PC-3 (cell line): ENCODE data around the gene ZNF800. TPM values are rescaled to one million over a fixed set of nuclear protein-coding genes. Genes with fewer than 3 reads are reported as not detected.

Source experiments
- ATAC-seq: fragments of 200-7000 bp; cut with Tn5 transposase; 2 replicates; pipeline ENCODE4 v1.9.1; 2020; ENCODE audit warnings: mild to moderate bottlenecking, moderate library complexity
- BruUV-seq: library from RNA; stranded (reverse); fragments of 400-500 nt; replicated peaks from 2 replicates; lab custom pipeline; 2021; lab: Mats Ljungman, UMichigan
- CTCF ChIA-PET: fragments of 300-600 bp; sonication (Branson Sonifier 250); formaldehyde crosslinking; loops from one replicate; lab custom pipeline; 2022; ENCODE audit warnings: antibody characterized with exemption; lab: Charles Lee
- POLR2A ChIA-PET: fragments of 300-600 bp; sonication (Branson Sonifier 250); formaldehyde crosslinking; loops from one replicate; lab custom pipeline; 2022; ENCODE audit warnings: antibody characterized with exemption; ENCODE audit not compliant: unreplicated experiment; lab: Charles Lee
- DNase-seq: peaks from one replicate; pipeline ENCODE4 v3.0.0-alpha.2; 2015
- H2AFZ ChIP-seq: fragments of 300-600 bp; sonication (generic); 2 replicates; pipeline ENCODE4 v1.6.0; 2016; ENCODE audit warnings: antibody characterized with exemption, low read length
- H3F3A ChIP-seq: fragments of 300-600 bp; sonication (generic); one replicate; pipeline ENCODE4 v1.6.0; 2017; ENCODE audit warnings: antibody characterized with exemption, low read length, control low read depth, mild to moderate bottlenecking; ENCODE audit not compliant: unreplicated experiment
- H3K27ac ChIP-seq: fragments of 300-600 bp; sonication (generic); 2 replicates; pipeline ENCODE4 v1.5.1; 2016; ENCODE audit warnings: mild to moderate bottlenecking, low read length
- H3K27me3 ChIP-seq: fragments of 300-600 bp; sonication (generic); 2 replicates; pipeline ENCODE4 v1.6.1; 2016; ENCODE audit warnings: low read length, mixed read lengths
- H3K36me3 ChIP-seq: fragments of 300-600 bp; sonication (generic); 2 replicates; pipeline ENCODE4 v1.6.1; 2016; ENCODE audit warnings: low read depth, mixed run types, low read length, mixed read lengths
- H3K4me1 ChIP-seq: fragments of 300-600 bp; sonication (generic); 2 replicates; pipeline ENCODE4 v1.5.1; 2016; ENCODE audit warnings: low read length; ENCODE audit not compliant: insufficient read depth
- H3K4me2 ChIP-seq: fragments of 300-600 bp; sonication (generic); 2 replicates; pipeline ENCODE4 v1.6.0; 2016; ENCODE audit warnings: low read length
- H3K4me3 ChIP-seq: fragments of 300-600 bp; sonication (generic); 2 replicates; pipeline ENCODE4 v1.5.1; 2016; ENCODE audit warnings: mild to moderate bottlenecking, low read length, mixed read lengths
- H3K79me2 ChIP-seq: fragments of 300-600 bp; sonication (generic); 2 replicates; pipeline ENCODE4 v1.6.1; 2017; ENCODE audit warnings: low read length, mixed read lengths
- H3K9ac ChIP-seq: fragments of 300-600 bp; sonication (generic); 2 replicates; pipeline ENCODE4 v1.6.0; 2016; ENCODE audit warnings: mild to moderate bottlenecking, low read length
- H3K9me2 ChIP-seq: fragments of 300-600 bp; sonication (generic); replicated peaks from 2 replicates; pipeline ENCODE4 v1.6.1; 2016; ENCODE audit warnings: mixed run types, low read length, mixed read lengths
- H3K9me3 ChIP-seq: fragments of 300-600 bp; sonication (generic); 2 replicates; pipeline ENCODE4 v1.6.1; 2016; ENCODE audit warnings: low read length, mixed read lengths
- H4K20me1 ChIP-seq: fragments of 300-600 bp; sonication (generic); 2 replicates; pipeline ENCODE4 v1.6.1; 2016; ENCODE audit warnings: low read length, mixed read lengths
- EZH2 ChIP-seq: fragments of 300-600 bp; sonication (generic); IDR thresholded peaks from one replicate; pipeline ENCODE4 v1.6.1; 2017; ENCODE audit warnings: antibody characterized with exemption, mild to moderate bottlenecking, low read length; ENCODE audit not compliant: unreplicated experiment
- EZH2phosphoT487 ChIP-seq: fragments of 300-600 bp; sonication (generic); IDR thresholded peaks from 2 replicates; pipeline ENCODE4 v1.6.1; 2018; ENCODE audit warnings: mild to moderate bottlenecking, antibody characterized with exemption, low read length, borderline replicate concordance
- intact Hi-C: fragments of 100-400 bp; cut with micrococcal nuclease; formaldehyde crosslinking; loops from 2 replicates; pipeline ENCODE4 v1.9.0; 2023
- total RNA-seq: library from RNA; depleted of rRNA; stranded (reverse); fragments of >200 nt; gene quantifications from 2 replicates; pipeline ENCODE4 v1.2.3, GENCODE V29; 2014
- TF ChIP-seq, protein P1 (sequence below): fragments of 300-600 bp; sonication (generic); conservative IDR thresholded peaks from 2 replicates; pipeline ENCODE4 v1.5.1; 2017; ENCODE audit warnings: antibody characterized with exemption, low read depth, mild to moderate bottlenecking, low read length

The ZNF800 gene
- total RNA-seq, 1 experiment from 2014 or later = 13.2 TPM

GRCh38 chr7:127380479-127380878 is 12.0 kb downstream of the ZNF800 start:
- H4K20me1 ChIP-seq = peaks cover 21% of the 10 kb centered on the region; the same call in 1 of the 2 replicates
- no peaks in the 10 kb centered on the region for H3K4me1 ChIP-seq
- intact Hi-C loops = no loop called here
- no peak overlapping the region for H2AFZ ChIP-seq
- ATAC-seq (0 out of 2 replicates have a peak, but pooled peaks have one; percentile 24), DNase-seq (no peak)
- no peak overlapping the region for H3K9ac ChIP-seq
- TF ChIP-seq, protein P1, sequence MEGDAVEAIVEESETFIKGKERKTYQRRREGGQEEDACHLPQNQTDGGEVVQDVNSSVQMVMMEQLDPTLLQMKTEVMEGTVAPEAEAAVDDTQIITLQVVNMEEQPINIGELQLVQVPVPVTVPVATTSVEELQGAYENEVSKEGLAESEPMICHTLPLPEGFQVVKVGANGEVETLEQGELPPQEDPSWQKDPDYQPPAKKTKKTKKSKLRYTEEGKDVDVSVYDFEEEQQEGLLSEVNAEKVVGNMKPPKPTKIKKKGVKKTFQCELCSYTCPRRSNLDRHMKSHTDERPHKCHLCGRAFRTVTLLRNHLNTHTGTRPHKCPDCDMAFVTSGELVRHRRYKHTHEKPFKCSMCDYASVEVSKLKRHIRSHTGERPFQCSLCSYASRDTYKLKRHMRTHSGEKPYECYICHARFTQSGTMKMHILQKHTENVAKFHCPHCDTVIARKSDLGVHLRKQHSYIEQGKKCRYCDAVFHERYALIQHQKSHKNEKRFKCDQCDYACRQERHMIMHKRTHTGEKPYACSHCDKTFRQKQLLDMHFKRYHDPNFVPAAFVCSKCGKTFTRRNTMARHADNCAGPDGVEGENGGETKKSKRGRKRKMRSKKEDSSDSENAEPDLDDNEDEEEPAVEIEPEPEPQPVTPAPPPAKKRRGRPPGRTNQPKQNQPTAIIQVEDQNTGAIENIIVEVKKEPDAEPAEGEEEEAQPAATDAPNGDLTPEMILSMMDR = no peak
- TF ChIP-seq EZH2 (no peak), EZH2phosphoT487 (no peak)
- CTCF ChIA-PET = no interaction called here
- POLR2A ChIA-PET = no interaction called here
- no peak overlapping the region for H3K27ac ChIP-seq
- peaks cover 79% of the 10 kb centered on the region for H3K79me2 ChIP-seq
- H3K36me3 ChIP-seq = peaks cover 19% of the 10 kb centered on the region
- no peak overlapping the region for H3K4me2 ChIP-seq
- BruUV-seq = no TSS peak
- H3K4me3 ChIP-seq = no peak overlapping the region
- H3K9me3 ChIP-seq = no peaks in the 10 kb centered on the region
- no peaks in the 10 kb centered on the region for H3F3A ChIP-seq
- no peaks in the 10 kb centered on the region for H3K9me2 ChIP-seq
- H3K27me3 ChIP-seq = no peaks in the 10 kb centered on the region

GRCh38 chr7:127379642-127380041 is 12.9 kb downstream of the ZNF800 start:
- H3K27ac ChIP-seq = no peak overlapping the region
- H3K9me3 ChIP-seq = no peaks in the 10 kb centered on the region
- CTCF ChIA-PET = no interaction called here
- POLR2A ChIA-PET = no interaction called here
- no peak overlapping the region for H3K4me3 ChIP-seq
- no peaks in the 10 kb centered on the region for H3K9me2 ChIP-seq
- H3K27me3 ChIP-seq = no peaks in the 10 kb centered on the region
- H3F3A ChIP-seq = no peaks in the 10 kb centered on the region
- peaks cover 71% of the 10 kb centered on the region for H3K79me2 ChIP-seq
- peaks cover 21% of the 10 kb centered on the region; the same call in 1 of the 2 replicates for H4K20me1 ChIP-seq
- no peak overlapping the region for H2AFZ ChIP-seq
- intact Hi-C loops = no loop called here
- no peak for DNase-seq
- no TSS peak for BruUV-seq
- TF ChIP-seq, protein P1 = no peak
- TF ChIP-seq EZH2 = no peak
- H3K9ac ChIP-seq = no peak overlapping the region
- H3K4me1 ChIP-seq = no peaks in the 10 kb centered on the region
- ATAC-seq = no peak
- no peak overlapping the region for H3K4me2 ChIP-seq
- H3K36me3 ChIP-seq = peaks cover 18% of the 10 kb centered on the region

DNA sequence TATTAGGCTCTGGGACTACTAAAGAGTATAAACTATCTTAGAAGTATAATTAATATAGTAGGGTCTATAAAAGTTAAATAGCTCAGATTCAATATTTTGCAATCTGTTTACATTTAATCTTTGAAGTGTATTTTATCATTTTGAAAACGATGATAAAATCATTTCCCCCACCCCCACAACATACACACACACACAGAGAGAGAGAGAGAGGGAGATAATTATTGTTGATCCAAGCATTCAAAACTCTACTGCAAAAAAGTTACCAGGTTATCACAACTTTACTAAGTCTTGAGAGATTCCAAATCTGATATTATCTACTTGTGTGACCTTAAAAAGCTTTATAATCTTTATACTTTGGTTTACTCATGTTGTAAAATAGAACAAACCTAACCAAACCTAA is 14.0 kb downstream of the ZNF800 start:
- Histone ChIP-seq H3K79me2 (peaks cover 63% of the 10 kb centered on the region), H3K9me2 (no peaks in the 10 kb centered on the region), H3K4me2 (no peak overlapping the region), H3K4me3 (no peak overlapping the region), H3K9ac (no peak overlapping the region), H3K4me1 (no peaks in the 10 kb centered on the region), H2AFZ (no peak overlapping the region), H4K20me1 (peaks cover 21% of the 10 kb centered on the region; the same call in 1 of the 2 replicates), H3K9me3 (no peaks in the 10 kb centered on the region), H3F3A (no peaks in the 10 kb centered on the region), H3K27me3 (no peaks in the 10 kb centered on the region), H3K27ac (no peak overlapping the region), H3K36me3 (peaks cover 25% of the 10 kb centered on the region)
- DNase-seq (no peak), ATAC-seq (no peak)
- ChIA-PET CTCF (no interaction called here), POLR2A (no interaction called here)
- intact Hi-C loops = no loop called here
- BruUV-seq = no TSS peak
- TF ChIP-seq EZH2phosphoT487 (no peak), EZH2 (no peak)
- TF ChIP-seq, protein P1 = no peak
